Heart left ventricle (tissue), 13 donors: ENCODE measurements around the gene NFATC1.

Experiments
- POLR2A ChIP-seq, 2 donors: fragments of 450-650 bp; IDR thresholded peaks; one replicate each; pipeline ENCODE4 v1.6.1; 2017; ENCODE audit warnings: antibody characterized with exemption in 2 of 2, mild to moderate bottlenecking in 2 of 2, moderate library complexity in 2 of 2
- TF ChIP-seq, protein P1 (sequence below), 12 donors: fragments of 200-600 bp; sonication (generic) in 4 of 12; IDR thresholded peaks; one replicate each; pipeline versions ENCODE4 v1.5.0 to v1.8.0; 2018 to 2022; ENCODE audit warnings: antibody characterized with exemption in 12 of 12, mild to moderate bottlenecking in 5 of 12
- donor health status: ischemic (EF 13 %, LVEDD 7.1; RV severe dilation, severe dysfunction).
- donor health status: DM: no; HTN: yes; CAD: no.
- donor health status: DM: no; HTN: no; CAD: no.
- donor health status: ischemic (EF 25% LVEDD 6.9; RV normal size, moderate dysfunction).
- donor health status: ischemic (EF 25% LVEDD 5.7; RV mildly dilated, moderate dysfunction).
- donor health status: ischemic (EF 35%, LVEDD 5.7; RV mildly dilated, moderate dysfunction).
- donor health status: nonischemic (EF 11% LVEDD 7.7; RV severe dilation, severe dysfunction).
- donor health status: DM: yes; HTN: yes; CAD: no.
- donor health status: PGD.
- donor health status: ischemic (EF 29% LVEDD 5.4; RV normal size, mild dysfunction).
- donor health status: nonischemic (EF 23%, LVEDD 6.1; RV moderate dilation, normal function).

DNA sequence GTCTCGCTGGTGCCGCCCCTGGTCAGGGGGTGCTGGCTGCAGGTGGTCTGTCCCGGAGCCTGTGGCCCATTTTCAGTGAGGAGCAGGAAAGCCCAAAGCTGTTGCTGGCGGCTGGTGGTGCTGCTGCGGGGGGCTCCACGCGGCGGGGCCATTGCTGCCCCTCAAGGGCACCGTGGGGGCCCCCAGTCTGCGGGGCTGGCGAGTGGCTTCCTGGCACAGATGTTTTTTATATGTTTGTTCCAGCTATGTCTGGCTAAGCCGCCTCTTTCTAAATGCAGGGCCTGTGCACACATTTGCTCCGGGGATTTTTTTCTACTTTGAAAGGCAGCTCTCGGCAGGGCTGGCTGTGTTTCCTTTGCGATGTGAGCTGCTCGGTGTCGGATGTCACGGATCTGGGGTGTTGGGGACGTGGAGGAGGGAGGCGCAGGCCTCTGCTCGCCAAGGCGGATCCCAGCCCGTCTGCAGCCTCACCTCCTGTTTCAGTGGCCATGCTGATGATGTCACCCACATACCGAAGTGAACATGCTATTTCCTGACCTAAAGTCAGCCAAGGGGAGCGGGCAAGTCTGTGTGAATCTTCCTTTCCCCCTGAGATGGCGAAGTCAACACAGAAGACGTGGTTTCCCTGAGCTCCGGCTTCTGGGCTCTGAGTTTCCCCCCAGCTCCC, 171.9 kb downstream of the NFATC1 start:
- TF ChIP-seq POLR2A (IDR thresholded peaks at IDR 0.05): no peak
- TF ChIP-seq, protein P1, sequence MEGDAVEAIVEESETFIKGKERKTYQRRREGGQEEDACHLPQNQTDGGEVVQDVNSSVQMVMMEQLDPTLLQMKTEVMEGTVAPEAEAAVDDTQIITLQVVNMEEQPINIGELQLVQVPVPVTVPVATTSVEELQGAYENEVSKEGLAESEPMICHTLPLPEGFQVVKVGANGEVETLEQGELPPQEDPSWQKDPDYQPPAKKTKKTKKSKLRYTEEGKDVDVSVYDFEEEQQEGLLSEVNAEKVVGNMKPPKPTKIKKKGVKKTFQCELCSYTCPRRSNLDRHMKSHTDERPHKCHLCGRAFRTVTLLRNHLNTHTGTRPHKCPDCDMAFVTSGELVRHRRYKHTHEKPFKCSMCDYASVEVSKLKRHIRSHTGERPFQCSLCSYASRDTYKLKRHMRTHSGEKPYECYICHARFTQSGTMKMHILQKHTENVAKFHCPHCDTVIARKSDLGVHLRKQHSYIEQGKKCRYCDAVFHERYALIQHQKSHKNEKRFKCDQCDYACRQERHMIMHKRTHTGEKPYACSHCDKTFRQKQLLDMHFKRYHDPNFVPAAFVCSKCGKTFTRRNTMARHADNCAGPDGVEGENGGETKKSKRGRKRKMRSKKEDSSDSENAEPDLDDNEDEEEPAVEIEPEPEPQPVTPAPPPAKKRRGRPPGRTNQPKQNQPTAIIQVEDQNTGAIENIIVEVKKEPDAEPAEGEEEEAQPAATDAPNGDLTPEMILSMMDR (IDR thresholded peaks at IDR 0.05): no peak
